ENCODE measurements around the gene GFPT2. TPM values are rescaled to one million over a fixed set of nuclear protein-coding genes. Genes with fewer than 3 reads are reported as not detected.

GFPT2 gene
- total RNA-seq, 1 donor from 2014 or later = 47.9 TPM

- DNase-seq (ENCODE audit: extremely low spot score in 2 of 2) = no peak
- H3K4me1 ChIP-seq = no peaks in the 10 kb centered on the region
- H3K36me3 ChIP-seq = no peaks in the 10 kb centered on the region
- TF ChIP-seq CTCF (IDR thresholded peaks at IDR 0.05) = no peak
- no peak for TF ChIP-seq POLR2A (IDR thresholded peaks at IDR 0.05)
- TF ChIP-seq POLR2AphosphoS5 (IDR thresholded peaks at IDR 0.05; ENCODE audit: insufficient read depth in 1 of 2, low read depth in 1 of 2) = no peak
- no peak overlapping the region for H3K4me3 ChIP-seq
- no peak overlapping the region for H3K27ac ChIP-seq
- H3K27me3 ChIP-seq = no peaks in the 10 kb centered on the region
- intact Hi-C loops (cut with DNase I) = no loop called here
- no peaks in the 10 kb centered on the region for H3K9me3 ChIP-seq
These were observed 38.1 kb upstream of the GFPT2 start for GRCh38 chr5:180391276-180391675.

- TF ChIP-seq CTCF (IDR thresholded peaks at IDR 0.05) = no peak
- no peak for TF ChIP-seq POLR2AphosphoS5 (IDR thresholded peaks at IDR 0.05; ENCODE audit: insufficient read depth in 1 of 2, low read depth in 1 of 2)
- TF ChIP-seq POLR2A (IDR thresholded peaks at IDR 0.05) = no peak
- H3K4me1 ChIP-seq = no peaks in the 10 kb centered on the region
- no peaks in the 10 kb centered on the region for H3K36me3 ChIP-seq
- intact Hi-C loops (cut with DNase I) = no loop called here
- no peak for DNase-seq (ENCODE audit: extremely low spot score in 2 of 2)
- no peaks in the 10 kb centered on the region for H3K27me3 ChIP-seq
- no peak overlapping the region for H3K4me3 ChIP-seq
- no peak overlapping the region for H3K27ac ChIP-seq
- H3K9me3 ChIP-seq = no peaks in the 10 kb centered on the region
These were observed 37.5 kb upstream of the GFPT2 start for GRCh38 chr5:180390441-180391190.

- H3K4me3 ChIP-seq = no peak overlapping the region
- no peak overlapping the region for H3K27ac ChIP-seq
- no peaks in the 10 kb centered on the region for H3K27me3 ChIP-seq
- H3K36me3 ChIP-seq = no peaks in the 10 kb centered on the region
- H3K4me1 ChIP-seq = no peaks in the 10 kb centered on the region
- TF ChIP-seq POLR2AphosphoS5 (IDR thresholded peaks at IDR 0.05; ENCODE audit: insufficient read depth in 1 of 2, low read depth in 1 of 2) (no peak), CTCF (IDR thresholded peaks at IDR 0.05) (no peak), POLR2A (IDR thresholded peaks at IDR 0.05) (no peak)
- no peaks in the 10 kb centered on the region for H3K9me3 ChIP-seq
- intact Hi-C loops (cut with DNase I) = no loop called here
- no peak for DNase-seq (ENCODE audit: extremely low spot score in 2 of 2)
These were observed 36.3 kb upstream of the GFPT2 start for GRCh38 chr5:180389252-180390101.

GRCh38 chr5:180387798-180388197 lies 34.7 kb upstream of the GFPT2 start:
- H3K27ac ChIP-seq = no peak overlapping the region
- H3K4me3 ChIP-seq = no peak overlapping the region
- H3K9me3 ChIP-seq = no peaks in the 10 kb centered on the region
- DNase-seq (ENCODE audit: extremely low spot score in 2 of 2) = no peak
- H3K4me1 ChIP-seq = no peaks in the 10 kb centered on the region
- no peaks in the 10 kb centered on the region for H3K27me3 ChIP-seq
- intact Hi-C loops (cut with DNase I) = no loop called here
- TF ChIP-seq POLR2A (IDR thresholded peaks at IDR 0.05) = no peak
- no peak for TF ChIP-seq POLR2AphosphoS5 (IDR thresholded peaks at IDR 0.05; ENCODE audit: insufficient read depth in 1 of 2, low read depth in 1 of 2)
- TF ChIP-seq CTCF (IDR thresholded peaks at IDR 0.05) = no peak
- no peaks in the 10 kb centered on the region for H3K36me3 ChIP-seq

- no peaks in the 10 kb centered on the region for H3K4me1 ChIP-seq
- no peak overlapping the region for H3K4me3 ChIP-seq
- intact Hi-C loops (cut with DNase I) = no loop called here
- no peak for DNase-seq (ENCODE audit: extremely low spot score in 2 of 2)
- H3K9me3 ChIP-seq = no peaks in the 10 kb centered on the region
- H3K36me3 ChIP-seq = no peaks in the 10 kb centered on the region
- no peak overlapping the region for H3K27ac ChIP-seq
- no peaks in the 10 kb centered on the region for H3K27me3 ChIP-seq
- TF ChIP-seq POLR2A (IDR thresholded peaks at IDR 0.05) (no peak), CTCF (IDR thresholded peaks at IDR 0.05) (no peak), POLR2AphosphoS5 (IDR thresholded peaks at IDR 0.05; ENCODE audit: insufficient read depth in 1 of 2, low read depth in 1 of 2) (no peak)
These were observed 29.8 kb upstream of the GFPT2 start for GRCh38 chr5:180382926-180383325.
